Hepatocyte (in vitro differentiated cells): ENCODE results near the gene PLEKHA6. TPM values are rescaled to one million over a fixed set of nuclear protein-coding genes. Genes with fewer than 3 reads are reported as not detected.

Experiments
- DNase-seq: peaks from one replicate; pipeline ENCODE4 v3.0.0-alpha.2; 2016; ENCODE audit warnings: low spot score
- H2AFZ ChIP-seq: fragments of 200-600 bp; sonication (generic); 2 replicates; pipeline ENCODE4 v1.6.0; 2016; ENCODE audit warnings: antibody characterized with exemption, mild to moderate bottlenecking
- H3K27ac ChIP-seq: fragments of 200-600 bp; sonication (generic); 2 replicates; pipeline ENCODE4 v1.5.1; 2016; ENCODE audit warnings: mild to moderate bottlenecking
- H3K27me3 ChIP-seq: fragments of 200-600 bp; sonication (generic); 2 replicates; pipeline ENCODE4 v1.6.1; 2016
- H3K36me3 ChIP-seq: fragments of 200-600 bp; sonication (generic); replicated peaks from 2 replicates; pipeline ENCODE4 v1.5.1; 2016; ENCODE audit warnings: low read depth; ENCODE audit not compliant: insufficient read depth
- H3K4me1 ChIP-seq: fragments of 200-600 bp; sonication (generic); 2 replicates; pipeline ENCODE4 v1.5.1; 2016; ENCODE audit warnings: mild to moderate bottlenecking, moderate library complexity; ENCODE audit not compliant: insufficient read depth
- H3K4me2 ChIP-seq: fragments of 200-600 bp; sonication (generic); 2 replicates; pipeline ENCODE4 v1.6.0; 2016
- H3K4me3 ChIP-seq: fragments of 200-600 bp; sonication (generic); 2 replicates; pipeline ENCODE4 v1.5.1; 2016; ENCODE audit warnings: mild to moderate bottlenecking
- H3K79me2 ChIP-seq: fragments of 200-600 bp; sonication (generic); 2 replicates; pipeline ENCODE4 v1.6.0; 2017; ENCODE audit warnings: mild to moderate bottlenecking
- H3K9me2 ChIP-seq: fragments of 200-600 bp; sonication (generic); replicated peaks from 2 replicates; pipeline ENCODE4 v1.6.0; 2017; ENCODE audit warnings: mild to moderate bottlenecking; ENCODE audit not compliant: insufficient read depth
- H3K9me3 ChIP-seq: fragments of 200-600 bp; sonication (generic); 2 replicates; pipeline ENCODE4 v1.5.1; 2016; ENCODE audit warnings: low read depth, mild to moderate bottlenecking
- H4K20me1 ChIP-seq: fragments of 200-600 bp; sonication (generic); 2 replicates; pipeline ENCODE4 v1.6.0; 2016; ENCODE audit warnings: mild to moderate bottlenecking; ENCODE audit not compliant: insufficient read depth, poor library complexity, severe bottlenecking
- EZH2 ChIP-seq: fragments of 200-600 bp; sonication (generic); IDR thresholded peaks from 2 replicates; pipeline ENCODE4 v1.6.1; 2016; ENCODE audit warnings: antibody characterized with exemption, mild to moderate bottlenecking, borderline replicate concordance
- EZH2phosphoT487 ChIP-seq: fragments of 200-600 bp; sonication (generic); IDR thresholded peaks from one replicate; pipeline ENCODE4 v1.6.1; 2018; ENCODE audit warnings: antibody characterized with exemption, mild to moderate bottlenecking, low read depth, moderate library complexity; ENCODE audit not compliant: unreplicated experiment, severe bottlenecking
- WGBS: methylation state at CpG from one replicate; pipeline ENCODE4 v1.1.6; 2016; ENCODE audit warnings: low lambda C conversion rate; ENCODE audit errors: missing lambda C conversion rate; 5-methylcytosine and 5-hydroxymethylcytosine counted together
- polyA plus RNA-seq: library from polyadenylated mRNA; unstranded; fragments of >200 nt; fragmentation: Nextera tagmentation; extraction: Ambion mirVana; gene quantifications from 2 replicates; pipeline ENCODE4 v1.2.1, GENCODE V29; 2016
- total RNA-seq: library from RNA; depleted of rRNA; stranded (reverse); fragments of >200 nt; gene quantifications from 2 replicates; pipeline ENCODE4 v1.2.3, GENCODE V29; 2014
- TF ChIP-seq, protein P1 (sequence below): fragments of 200-600 bp; sonication (generic); IDR thresholded peaks from 2 replicates; pipeline ENCODE4 v1.5.1; 2016; ENCODE audit warnings: antibody characterized with exemption, mild to moderate bottlenecking; ENCODE audit not compliant: poor library complexity

PLEKHA6 gene
- total and polyA plus RNA-seq, 2 experiments from 2014 or later = 14.3 to 31.5 TPM

DNA sequence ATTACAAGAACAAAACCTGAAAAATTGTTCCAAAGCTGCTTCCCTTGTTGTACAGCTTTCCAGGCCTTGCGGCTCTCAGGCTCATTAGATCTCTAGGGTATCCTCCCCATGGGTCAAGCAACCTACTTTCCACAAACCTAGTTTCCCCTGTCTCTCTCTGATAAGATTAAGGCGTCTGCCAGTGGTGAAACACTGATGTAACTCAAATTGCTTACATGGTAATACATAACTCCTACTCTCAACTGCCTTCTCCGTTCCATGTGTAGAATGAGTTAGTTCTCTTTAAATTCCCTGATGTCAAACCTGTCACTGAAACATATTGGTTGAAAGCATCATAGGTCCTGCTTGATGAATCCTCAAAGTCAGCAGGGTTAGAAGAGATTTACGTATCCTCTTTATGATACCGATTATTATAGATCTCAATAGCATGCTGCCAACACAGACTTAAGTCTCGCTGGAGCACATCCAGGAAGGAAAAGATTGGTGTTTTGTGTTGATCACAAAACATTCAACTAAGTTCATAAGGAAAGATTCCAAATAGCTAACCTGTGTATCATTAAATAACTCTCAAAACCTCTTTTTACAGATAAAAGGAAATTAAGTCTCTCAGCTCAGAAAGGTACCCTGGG lies 41.3 kb upstream of the PLEKHA6 start:
- 90% methylated on average over 6 of the region's 6 CpGs for whole genome bisulfite sequencing
- no peak for DNase-seq
- no peak overlapping the region for H3K4me3 ChIP-seq
- peaks cover 5% of the 10 kb centered on the region for H3K36me3 ChIP-seq
- peaks cover 29% of the 10 kb centered on the region for H4K20me1 ChIP-seq
- H3K27me3 ChIP-seq = no peaks in the 10 kb centered on the region
- no peak overlapping the region for H2AFZ ChIP-seq
- H3K9me2 ChIP-seq = no peaks in the 10 kb centered on the region
- TF ChIP-seq, protein P1, sequence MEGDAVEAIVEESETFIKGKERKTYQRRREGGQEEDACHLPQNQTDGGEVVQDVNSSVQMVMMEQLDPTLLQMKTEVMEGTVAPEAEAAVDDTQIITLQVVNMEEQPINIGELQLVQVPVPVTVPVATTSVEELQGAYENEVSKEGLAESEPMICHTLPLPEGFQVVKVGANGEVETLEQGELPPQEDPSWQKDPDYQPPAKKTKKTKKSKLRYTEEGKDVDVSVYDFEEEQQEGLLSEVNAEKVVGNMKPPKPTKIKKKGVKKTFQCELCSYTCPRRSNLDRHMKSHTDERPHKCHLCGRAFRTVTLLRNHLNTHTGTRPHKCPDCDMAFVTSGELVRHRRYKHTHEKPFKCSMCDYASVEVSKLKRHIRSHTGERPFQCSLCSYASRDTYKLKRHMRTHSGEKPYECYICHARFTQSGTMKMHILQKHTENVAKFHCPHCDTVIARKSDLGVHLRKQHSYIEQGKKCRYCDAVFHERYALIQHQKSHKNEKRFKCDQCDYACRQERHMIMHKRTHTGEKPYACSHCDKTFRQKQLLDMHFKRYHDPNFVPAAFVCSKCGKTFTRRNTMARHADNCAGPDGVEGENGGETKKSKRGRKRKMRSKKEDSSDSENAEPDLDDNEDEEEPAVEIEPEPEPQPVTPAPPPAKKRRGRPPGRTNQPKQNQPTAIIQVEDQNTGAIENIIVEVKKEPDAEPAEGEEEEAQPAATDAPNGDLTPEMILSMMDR = no peak
- no peak for TF ChIP-seq EZH2phosphoT487
- no peak for TF ChIP-seq EZH2
- no peaks in the 10 kb centered on the region for H3K9me3 ChIP-seq
- peaks cover 31% of the 10 kb centered on the region for H3K79me2 ChIP-seq
- H3K4me2 ChIP-seq = no peak overlapping the region
- H3K4me1 ChIP-seq = peaks cover 11% of the 10 kb centered on the region
- no peak overlapping the region for H3K27ac ChIP-seq

DNA sequence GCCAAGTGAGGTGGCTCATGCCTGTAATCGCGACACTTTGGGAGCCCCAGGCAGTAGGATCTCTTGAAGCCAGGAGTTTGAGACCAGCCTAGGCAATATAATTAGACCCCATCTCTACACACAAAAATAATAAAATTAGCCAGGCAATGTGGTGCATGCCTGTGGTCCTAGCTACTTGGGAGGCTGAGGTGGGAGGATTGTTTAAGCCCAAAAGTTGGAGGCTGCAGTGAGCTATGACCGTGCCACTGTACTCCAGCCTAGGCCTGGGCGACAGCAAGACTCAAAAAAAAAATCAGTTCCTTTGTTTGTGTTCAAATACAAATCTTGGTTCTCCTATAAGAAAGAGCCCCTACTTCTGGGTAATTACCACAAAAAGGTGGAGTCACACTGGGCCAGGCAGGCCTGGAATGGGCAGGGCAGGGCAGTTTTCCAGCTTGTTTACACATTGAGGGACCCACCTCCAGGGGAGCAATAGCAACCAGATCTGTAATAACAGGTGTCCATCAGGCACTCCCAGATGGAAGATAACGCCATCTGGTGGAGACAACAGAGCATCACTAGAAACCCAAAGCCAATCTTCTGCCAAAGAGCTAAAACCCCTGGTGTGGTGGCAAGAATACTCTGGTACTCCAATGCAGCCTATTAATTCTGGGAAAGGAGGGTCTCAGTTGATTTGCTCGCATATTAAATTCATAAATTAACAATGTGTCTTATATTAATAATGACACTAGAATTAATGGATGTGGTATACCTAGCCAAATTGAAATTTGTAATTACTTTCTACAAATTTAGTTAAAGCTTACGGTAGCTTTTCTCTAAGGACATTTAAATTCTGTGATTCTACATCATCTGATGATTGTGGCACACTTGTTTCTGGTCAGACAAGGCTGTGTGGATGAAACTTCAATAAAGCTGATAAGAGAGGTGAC lies 38.7 kb upstream of the PLEKHA6 start:
- no peaks in the 10 kb centered on the region for H3K27me3 ChIP-seq
- H3K9me2 ChIP-seq = no peaks in the 10 kb centered on the region
- H3K79me2 ChIP-seq = peaks cover 5% of the 10 kb centered on the region
- DNase-seq = peak; percentile 91
- WGBS = 73% methylated on average over 7 of the region's 7 CpGs
- no peak for TF ChIP-seq EZH2
- TF ChIP-seq, protein P1 = peak; percentile 81
- no peaks in the 10 kb centered on the region for H3K9me3 ChIP-seq
- H3K27ac ChIP-seq = peak overlapping the region; percentile 11
- no peak overlapping the region for H3K4me2 ChIP-seq
- no peak overlapping the region for H3K4me3 ChIP-seq
- H3K36me3 ChIP-seq = no peaks in the 10 kb centered on the region
- H3K4me1 ChIP-seq = no peaks in the 10 kb centered on the region
- peaks cover 6% of the 10 kb centered on the region for H4K20me1 ChIP-seq
- H2AFZ ChIP-seq = no peak overlapping the region

DNA sequence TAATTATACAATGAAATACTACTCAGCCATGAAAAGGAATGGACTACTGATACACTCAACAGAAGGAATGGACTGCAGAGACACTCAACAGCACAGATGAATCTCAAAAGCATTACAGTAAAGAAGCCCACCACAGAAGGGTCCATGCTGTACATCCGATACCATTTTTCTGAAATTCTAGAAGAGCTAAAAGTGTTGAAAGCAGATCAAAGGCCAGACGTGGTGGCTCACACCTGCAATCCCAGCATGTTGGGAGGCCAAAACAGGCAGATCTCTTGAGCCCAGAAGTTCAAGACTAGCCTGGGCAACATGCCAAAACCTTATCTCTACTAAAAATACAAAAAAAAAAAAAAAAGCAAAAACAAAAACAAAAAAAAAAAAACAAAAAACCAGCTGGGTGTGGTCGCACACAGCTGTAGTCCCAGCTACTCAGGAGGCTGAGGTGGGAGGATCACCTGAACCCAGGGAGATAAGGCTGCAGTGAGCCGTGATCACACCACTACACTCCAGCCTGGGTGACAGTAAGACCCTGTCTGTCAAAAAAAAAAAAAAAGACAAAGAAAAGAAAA lies 36.4 kb upstream of the PLEKHA6 start:
- Histone ChIP-seq H4K20me1 (no peaks in the 10 kb centered on the region), H3K9me3 (no peaks in the 10 kb centered on the region)

More for the DNA sequence above, 36.4 kb upstream of the PLEKHA6 start:
- no peaks in the 10 kb centered on the region for H3K36me3 ChIP-seq
- H3K79me2 ChIP-seq = no peaks in the 10 kb centered on the region
- no peaks in the 10 kb centered on the region for H3K27me3 ChIP-seq
- H3K9me2 ChIP-seq = no peaks in the 10 kb centered on the region
- H3K4me1 ChIP-seq = no peaks in the 10 kb centered on the region
- no peak for DNase-seq
- H3K27ac ChIP-seq = no peak overlapping the region
- H3K4me2 ChIP-seq = no peak overlapping the region
- 94% methylated on average over 4 of the region's 4 CpGs for whole genome bisulfite sequencing
- no peak overlapping the region for H3K4me3 ChIP-seq
- H2AFZ ChIP-seq = no peak overlapping the region
- no peak for TF ChIP-seq EZH2
- no peak for TF ChIP-seq EZH2phosphoT487
- TF ChIP-seq, protein P1 = no peak
